ENCODE results near the gene KIAA2012. TPM values are rescaled to one million over a fixed set of nuclear protein-coding genes. Genes with fewer than 3 reads are reported as not detected.

The KIAA2012 gene
- total and polyA plus RNA-seq, 2 of the 4 experiments (the other 2 are of a cell fraction), result under 0.01 to 0.09 TPM

- no peak overlapping the region for H3K56ac ChIP-seq (ENCODE audit: extremely low read depth, insufficient read depth, low read length)
- peak overlapping the region; percentile 71; the same call in 1 of the 2 replicates for H4K5ac ChIP-seq (ENCODE audit: low read depth, low read length)
- peak overlapping the region; percentile 37 to 46; a peak in 2 of 4 replicates for H4K8ac ChIP-seq (ENCODE audit: low read depth in 2 of 2, low read length in 2 of 2)
- no peaks in the 10 kb centered on the region for H3K79me1 ChIP-seq (ENCODE audit: low read depth in 1 of 2, low read length in 2 of 2)
- TF ChIP-seq, protein P1, sequence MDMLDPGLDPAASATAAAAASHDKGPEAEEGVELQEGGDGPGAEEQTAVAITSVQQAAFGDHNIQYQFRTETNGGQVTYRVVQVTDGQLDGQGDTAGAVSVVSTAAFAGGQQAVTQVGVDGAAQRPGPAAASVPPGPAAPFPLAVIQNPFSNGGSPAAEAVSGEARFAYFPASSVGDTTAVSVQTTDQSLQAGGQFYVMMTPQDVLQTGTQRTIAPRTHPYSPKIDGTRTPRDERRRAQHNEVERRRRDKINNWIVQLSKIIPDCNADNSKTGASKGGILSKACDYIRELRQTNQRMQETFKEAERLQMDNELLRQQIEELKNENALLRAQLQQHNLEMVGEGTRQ (IDR thresholded peaks at IDR 0.05; ENCODE audit: low read depth, low read length), result no peak
- TF ChIP-seq MAFK (IDR thresholded peaks at IDR 0.05; ENCODE audit: low read depth, low read length), result no peak
- peak overlapping the region; percentile 61; the same call in 1 of the 2 replicates for H3K4ac ChIP-seq (ENCODE audit: low read depth, low read length)
- no peak overlapping the region for H2AFZ ChIP-seq (replicated peaks; ENCODE audit: low read length, poor library complexity)
- no peak overlapping the region for H2AK9ac ChIP-seq (replicated peaks; ENCODE audit: low read depth, low read length, poor library complexity)
- no peak overlapping the region; the same call in 1 of the 2 replicates for H3K9ac ChIP-seq (ENCODE audit: low read depth, low read length)
- H3K9me1 ChIP-seq (ENCODE audit: insufficient read depth, low read length), result peaks cover 2% of the 10 kb centered on the region; the same call in 1 of the 2 replicates
- no peak overlapping the region for H2AK5ac ChIP-seq (ENCODE audit: low read depth, low read length)
- H3K4me2 ChIP-seq (ENCODE audit: low read depth, low read length), result peak overlapping the region; percentile 64
- H2BK120ac ChIP-seq (ENCODE audit: low read depth, low read length), result peak overlapping the region; percentile 47
- peak overlapping the region; percentile 70; the same call in 1 of the 3 replicates for H2BK15ac ChIP-seq (ENCODE audit: low read depth, low read length)
- H4K91ac ChIP-seq (ENCODE audit: insufficient read depth, low read depth, low read length), result no peak overlapping the region; the same call in 1 of the 2 replicates
- intact Hi-C loops (cut with micrococcal nuclease) (no loop called here), dilution Hi-C loops (cut with HindIII; ENCODE audit: low sequenced_read_pairs, unreplicated experiment) (no loop called here), in situ Hi-C loops (cut with MboI; ENCODE audit: low sequenced_read_pairs) (no loop called here)
- no peaks in the 10 kb centered on the region for H4K20me1 ChIP-seq (ENCODE audit: insufficient read depth, low read length)
- DNase-seq (peak; percentile 59), ATAC-seq (ENCODE audit: low read depth) (peak; percentile 59)
- no peaks in the 10 kb centered on the region for H3K9me3 ChIP-seq (ENCODE audit: control insufficient read depth, insufficient read depth, low read length)
- no peaks in the 10 kb centered on the region for H3K36me3 ChIP-seq (ENCODE audit: control insufficient read depth, insufficient read depth, low read length)
- H3K23ac ChIP-seq (ENCODE audit: low read depth, low read length), result peak overlapping the region; percentile 64; the same call in 1 of the 2 replicates
- H3K27me3 ChIP-seq (ENCODE audit: control insufficient read depth, insufficient read depth, low read length), result no peaks in the 10 kb centered on the region
- H3K27ac ChIP-seq (ENCODE audit: insufficient read depth, low read length), result no peak overlapping the region
- WGBS, 2 experiments (ENCODE audit: extremely low coverage in 2 of 2, insufficient read length in 1 of 2), result no CpG with 5 or more reads among the region's 6 CpGs
- no peak overlapping the region for H3K4me3 ChIP-seq (ENCODE audit: insufficient read depth, low read depth, low read length)
- ChIA-PET POLR2A (ENCODE audit: unreplicated experiment) (no interaction called here), CTCF (no interaction called here)
- peak overlapping the region; percentile 40 for H2BK5ac ChIP-seq (ENCODE audit: low read depth, low read length, poor library complexity, severe bottlenecking)
- peak overlapping the region; percentile 76; the same call in 1 of the 2 replicates for H3K18ac ChIP-seq (ENCODE audit: low read depth, low read length)
- peaks cover 13% of the 10 kb centered on the region for H3K4me1 ChIP-seq (ENCODE audit: control insufficient read depth, insufficient read depth, low read length)
- no peak overlapping the region for H3K14ac ChIP-seq (replicated peaks; ENCODE audit: low read depth, low read length)
- peak overlapping the region; percentile 50; the same call in 1 of the 2 replicates for H2BK20ac ChIP-seq (ENCODE audit: low read depth, low read length)
- no TSS peak for BruUV-seq (replicated peaks)
Measured at GRCh38 chr2:202172439-202173211, 99.6 kb downstream of the KIAA2012 start.

Measured in IMR-90 (cell line).